ENCODE measurements around the gene RAI14. TPM values are rescaled to one million over a fixed set of nuclear protein-coding genes. Genes with fewer than 3 reads are reported as not detected.
"Not testable (repeated sequence)": the region's sequence is repeated elsewhere in the genome, so short reads cannot be mapped to it uniquely, and the experiment has no call there.

Gene RAI14
- total RNA-seq, 1 donor from 2014 or later, result 11.5 TPM

GRCh38 chr5:34774139-34774538 lies 118.0 kb downstream of the RAI14 start:
- Histone ChIP-seq H3K9ac (ENCODE audit: low read depth in 1 of 3, low read length in 3 of 3) (no peak overlapping the region), H3K4me3 (ENCODE audit: low read length in 3 of 3) (no peak overlapping the region), H3K4me1 (ENCODE audit: control insufficient read depth in 3 of 3, insufficient read depth in 3 of 3, low read length in 3 of 3) (peaks cover 0 to 3% (median 0%) of the 10 kb centered on the region in 3 donors), H3K27me3 (ENCODE audit: control insufficient read depth in 3 of 3, insufficient read depth in 3 of 3, low read length in 3 of 3) (no peaks in the 10 kb centered on the region), H3K36me3 (ENCODE audit: control insufficient read depth in 3 of 3, insufficient read depth in 3 of 3, low read length in 3 of 3) (no peaks in the 10 kb centered on the region), H3K9me3 (ENCODE audit: control insufficient read depth in 3 of 3, low read length in 3 of 3) (no peaks in the 10 kb centered on the region), H3K27ac (ENCODE audit: low read depth, low read length) (no peak overlapping the region)

GRCh38 chr5:34774678-34775077 lies 118.5 kb downstream of the RAI14 start:
- not testable (repeated sequence) for H3K4me1 ChIP-seq (ENCODE audit: control insufficient read depth in 3 of 3, insufficient read depth in 3 of 3, low read length in 3 of 3); H3K9ac ChIP-seq (ENCODE audit: low read depth in 1 of 3, low read length in 3 of 3); H3K27ac ChIP-seq (ENCODE audit: low read depth, low read length); H3K27me3 ChIP-seq (ENCODE audit: control insufficient read depth in 3 of 3, insufficient read depth in 3 of 3, low read length in 3 of 3); H3K4me3 ChIP-seq (ENCODE audit: low read length in 3 of 3); H3K36me3 ChIP-seq (ENCODE audit: control insufficient read depth in 3 of 3, insufficient read depth in 3 of 3, low read length in 3 of 3); H3K9me3 ChIP-seq (ENCODE audit: control insufficient read depth in 3 of 3, low read length in 3 of 3)

- no peak overlapping the region for H3K9ac ChIP-seq (ENCODE audit: low read depth in 1 of 3, low read length in 3 of 3)
These were observed 119.8 kb downstream of the RAI14 start for GRCh38 chr5:34775886-34776285.

GRCh38 chr5:34778091-34778850 lies 122.1 kb downstream of the RAI14 start:
- no peak overlapping the region for H3K27ac ChIP-seq (ENCODE audit: low read depth, low read length)
- H3K36me3 ChIP-seq (ENCODE audit: control insufficient read depth in 3 of 3, insufficient read depth in 3 of 3, low read length in 3 of 3), result no peaks in the 10 kb centered on the region
- H3K27me3 ChIP-seq (ENCODE audit: control insufficient read depth in 3 of 3, insufficient read depth in 3 of 3, low read length in 3 of 3), result no peaks in the 10 kb centered on the region
- no peak overlapping the region for H3K9ac ChIP-seq (ENCODE audit: low read depth in 1 of 3, low read length in 3 of 3)
- H3K4me1 ChIP-seq (ENCODE audit: control insufficient read depth in 3 of 3, insufficient read depth in 3 of 3, low read length in 3 of 3), result no peaks in the 10 kb centered on the region
- no peaks in the 10 kb centered on the region for H3K9me3 ChIP-seq (ENCODE audit: control insufficient read depth in 3 of 3, low read length in 3 of 3)
- no peak overlapping the region for H3K4me3 ChIP-seq (ENCODE audit: low read length in 3 of 3)

More at GRCh38 chr5:34775886-34776285, 119.8 kb downstream of the RAI14 start:
- H3K27ac ChIP-seq (ENCODE audit: low read depth, low read length), result no peak overlapping the region
- no peaks in the 10 kb centered on the region for H3K9me3 ChIP-seq (ENCODE audit: control insufficient read depth in 3 of 3, low read length in 3 of 3)
- no peaks in the 10 kb centered on the region for H3K27me3 ChIP-seq (ENCODE audit: control insufficient read depth in 3 of 3, insufficient read depth in 3 of 3, low read length in 3 of 3)
- no peaks in the 10 kb centered on the region for H3K36me3 ChIP-seq (ENCODE audit: control insufficient read depth in 3 of 3, insufficient read depth in 3 of 3, low read length in 3 of 3)
- H3K4me3 ChIP-seq (ENCODE audit: low read length in 3 of 3), result no peak overlapping the region
- H3K4me1 ChIP-seq (ENCODE audit: control insufficient read depth in 3 of 3, insufficient read depth in 3 of 3, low read length in 3 of 3), result peaks cover 0 to 3% (median 0%) of the 10 kb centered on the region in 3 donors

GRCh38 chr5:34783892-34784291 lies 127.8 kb downstream of the RAI14 start:
- not testable (repeated sequence) for H3K4me3 ChIP-seq (ENCODE audit: low read length in 3 of 3); H3K27me3 ChIP-seq (ENCODE audit: control insufficient read depth in 3 of 3, insufficient read depth in 3 of 3, low read length in 3 of 3); H3K9ac ChIP-seq (ENCODE audit: low read depth in 1 of 3, low read length in 3 of 3); H3K4me1 ChIP-seq (ENCODE audit: control insufficient read depth in 3 of 3, insufficient read depth in 3 of 3, low read length in 3 of 3); H3K27ac ChIP-seq (ENCODE audit: low read depth, low read length); H3K9me3 ChIP-seq (ENCODE audit: control insufficient read depth in 3 of 3, low read length in 3 of 3); H3K36me3 ChIP-seq (ENCODE audit: control insufficient read depth in 3 of 3, insufficient read depth in 3 of 3, low read length in 3 of 3)

GRCh38 chr5:34787035-34787434 lies 130.9 kb downstream of the RAI14 start:
- no peak overlapping the region for H3K4me3 ChIP-seq (ENCODE audit: low read length in 3 of 3)
- H3K27me3 ChIP-seq (ENCODE audit: control insufficient read depth in 3 of 3, insufficient read depth in 3 of 3, low read length in 3 of 3), result no peaks in the 10 kb centered on the region
- H3K36me3 ChIP-seq (ENCODE audit: control insufficient read depth in 3 of 3, insufficient read depth in 3 of 3, low read length in 3 of 3), result no peaks in the 10 kb centered on the region
- no peak overlapping the region for H3K9ac ChIP-seq (ENCODE audit: low read depth in 1 of 3, low read length in 3 of 3)
- H3K4me1 ChIP-seq (ENCODE audit: control insufficient read depth in 3 of 3, insufficient read depth in 3 of 3, low read length in 3 of 3), result no peaks in the 10 kb centered on the region
- H3K9me3 ChIP-seq (ENCODE audit: control insufficient read depth in 3 of 3, low read length in 3 of 3), result no peaks in the 10 kb centered on the region
- no peak overlapping the region for H3K27ac ChIP-seq (ENCODE audit: low read depth, low read length)

GRCh38 chr5:34789021-34789531 lies 132.9 kb downstream of the RAI14 start:
- Histone ChIP-seq H3K36me3 (ENCODE audit: control insufficient read depth in 3 of 3, insufficient read depth in 3 of 3, low read length in 3 of 3) (no peaks in the 10 kb centered on the region), H3K27me3 (ENCODE audit: control insufficient read depth in 3 of 3, insufficient read depth in 3 of 3, low read length in 3 of 3) (no peaks in the 10 kb centered on the region), H3K9me3 (ENCODE audit: control insufficient read depth in 3 of 3, low read length in 3 of 3) (no peaks in the 10 kb centered on the region), H3K27ac (ENCODE audit: low read depth, low read length) (peak overlapping the region; percentile 25), H3K9ac (ENCODE audit: low read depth in 1 of 3, low read length in 3 of 3) (no peak overlapping the region), H3K4me1 (ENCODE audit: control insufficient read depth in 3 of 3, insufficient read depth in 3 of 3, low read length in 3 of 3) (no peaks in the 10 kb centered on the region), H3K4me3 (ENCODE audit: low read length in 3 of 3) (no peak overlapping the region)

GRCh38 chr5:34789639-34790038 lies 133.5 kb downstream of the RAI14 start:
- Histone ChIP-seq H3K4me3 (ENCODE audit: low read length in 3 of 3) (no peak overlapping the region), H3K27ac (ENCODE audit: low read depth, low read length) (peak overlapping the region; percentile 25), H3K9ac (ENCODE audit: low read depth in 1 of 3, low read length in 3 of 3) (no peak overlapping the region)

GRCh38 chr5:34790069-34790468 lies 133.9 kb downstream of the RAI14 start:
- H3K9me3 ChIP-seq (ENCODE audit: control insufficient read depth in 3 of 3, low read length in 3 of 3), result no peaks in the 10 kb centered on the region

More at GRCh38 chr5:34789639-34790038, 133.5 kb downstream of the RAI14 start:
- no peaks in the 10 kb centered on the region for H3K9me3 ChIP-seq (ENCODE audit: control insufficient read depth in 3 of 3, low read length in 3 of 3)
- H3K27me3 ChIP-seq (ENCODE audit: control insufficient read depth in 3 of 3, insufficient read depth in 3 of 3, low read length in 3 of 3), result no peaks in the 10 kb centered on the region
- H3K36me3 ChIP-seq (ENCODE audit: control insufficient read depth in 3 of 3, insufficient read depth in 3 of 3, low read length in 3 of 3), result no peaks in the 10 kb centered on the region
- no peaks in the 10 kb centered on the region for H3K4me1 ChIP-seq (ENCODE audit: control insufficient read depth in 3 of 3, insufficient read depth in 3 of 3, low read length in 3 of 3)

GRCh38 chr5:34791761-34792244 lies 135.7 kb downstream of the RAI14 start:
- Histone ChIP-seq H3K27me3 (ENCODE audit: control insufficient read depth in 3 of 3, insufficient read depth in 3 of 3, low read length in 3 of 3) (no peaks in the 10 kb centered on the region), H3K36me3 (ENCODE audit: control insufficient read depth in 3 of 3, insufficient read depth in 3 of 3, low read length in 3 of 3) (no peaks in the 10 kb centered on the region), H3K9me3 (ENCODE audit: control insufficient read depth in 3 of 3, low read length in 3 of 3) (no peaks in the 10 kb centered on the region), H3K4me3 (ENCODE audit: low read length in 3 of 3) (no peak overlapping the region), H3K9ac (ENCODE audit: low read depth in 1 of 3, low read length in 3 of 3) (no peak overlapping the region), H3K27ac (ENCODE audit: low read depth, low read length) (no peak overlapping the region), H3K4me1 (ENCODE audit: control insufficient read depth in 3 of 3, insufficient read depth in 3 of 3, low read length in 3 of 3) (no peaks in the 10 kb centered on the region)

More at GRCh38 chr5:34790069-34790468, 133.9 kb downstream of the RAI14 start:
- Histone ChIP-seq H3K4me3 (ENCODE audit: low read length in 3 of 3) (no peak overlapping the region), H3K27ac (ENCODE audit: low read depth, low read length) (no peak overlapping the region), H3K4me1 (ENCODE audit: control insufficient read depth in 3 of 3, insufficient read depth in 3 of 3, low read length in 3 of 3) (no peaks in the 10 kb centered on the region), H3K27me3 (ENCODE audit: control insufficient read depth in 3 of 3, insufficient read depth in 3 of 3, low read length in 3 of 3) (no peaks in the 10 kb centered on the region), H3K36me3 (ENCODE audit: control insufficient read depth in 3 of 3, insufficient read depth in 3 of 3, low read length in 3 of 3) (no peaks in the 10 kb centered on the region), H3K9ac (ENCODE audit: low read depth in 1 of 3, low read length in 3 of 3) (no peak overlapping the region)
